Measurements from ENCODE around the gene PBXIP1.
"Not testable (repeated sequence)": the region's sequence is repeated elsewhere in the genome, so short reads cannot be mapped to it uniquely, and the experiment has no call there.

Gene PBXIP1

DNA sequence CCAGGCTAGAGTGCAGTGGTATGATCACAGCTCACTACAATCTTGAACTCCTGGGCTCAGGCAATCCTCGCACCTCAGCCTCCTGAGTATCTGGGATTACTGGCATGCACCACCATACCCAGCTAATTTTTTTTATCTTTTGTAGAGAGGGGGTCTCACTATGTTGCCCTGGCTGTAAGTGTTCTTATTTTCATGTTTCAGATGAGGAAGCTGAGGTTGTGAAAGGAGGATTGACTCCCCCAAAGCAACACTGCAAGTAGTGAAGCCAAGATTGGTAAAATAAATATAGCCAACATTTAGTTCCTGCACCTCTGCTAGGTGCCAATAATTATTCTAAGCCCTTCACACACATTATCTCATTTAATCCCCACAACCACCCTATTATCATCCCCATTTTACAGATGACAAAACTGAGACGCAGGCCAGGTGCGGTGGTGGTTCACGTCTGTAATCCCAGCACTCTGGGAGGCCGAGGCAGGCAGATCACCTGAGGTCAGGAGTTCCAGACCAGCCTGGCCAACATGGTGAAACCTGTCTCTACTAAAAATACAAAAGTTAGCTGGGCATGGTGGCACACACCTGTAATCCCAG lies 21.4 kb downstream of the PBXIP1 start:
- no peak for DNase-seq

DNA sequence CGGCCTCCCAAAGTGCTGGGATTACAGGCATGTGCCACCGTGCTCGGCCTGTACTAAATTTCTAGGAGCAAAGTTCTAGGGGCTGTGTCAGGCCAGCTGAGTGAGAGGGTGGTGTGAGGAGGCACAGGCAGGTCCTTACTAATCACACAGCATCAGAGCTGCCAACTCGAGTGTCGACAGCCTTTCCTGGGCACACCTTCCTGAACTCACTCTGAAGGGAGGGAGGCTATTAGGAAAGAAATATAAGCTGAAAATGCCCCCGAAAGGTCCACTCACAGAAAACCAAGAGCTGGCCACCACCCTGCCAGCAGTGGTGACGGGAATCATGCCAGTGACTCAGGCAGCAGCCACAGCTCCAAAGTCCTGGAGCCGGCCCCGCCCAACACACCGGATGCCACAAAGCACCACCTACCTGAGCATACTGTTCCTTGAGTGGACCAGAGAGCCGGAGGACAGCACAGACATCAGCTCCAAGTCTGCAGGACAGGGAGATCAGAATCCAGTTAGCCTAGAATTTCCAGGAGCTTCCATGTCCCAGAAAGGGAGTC lies 23.9 kb downstream of the PBXIP1 start:
- no peak for DNase-seq

DNA sequence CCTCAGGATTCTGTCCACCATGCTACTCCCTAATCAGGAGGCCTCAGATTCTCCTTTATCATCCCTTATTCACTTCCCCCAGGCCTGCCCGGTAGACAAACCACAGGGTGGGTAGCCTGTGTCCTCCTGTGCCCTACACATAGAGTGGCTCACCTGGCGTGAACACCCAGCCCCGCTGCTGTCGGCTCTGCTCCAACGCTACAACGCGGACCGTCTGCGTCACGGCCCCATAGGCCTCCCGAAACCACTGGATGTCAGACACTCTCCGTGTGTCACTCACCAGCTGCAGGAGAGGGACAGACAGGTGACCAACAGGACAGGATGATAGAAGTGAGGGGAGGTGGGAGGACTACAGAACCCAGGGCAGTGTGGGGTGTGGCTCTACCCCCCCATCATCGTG lies 29.7 kb downstream of the PBXIP1 start:
- no peak for DNase-seq

DNA sequence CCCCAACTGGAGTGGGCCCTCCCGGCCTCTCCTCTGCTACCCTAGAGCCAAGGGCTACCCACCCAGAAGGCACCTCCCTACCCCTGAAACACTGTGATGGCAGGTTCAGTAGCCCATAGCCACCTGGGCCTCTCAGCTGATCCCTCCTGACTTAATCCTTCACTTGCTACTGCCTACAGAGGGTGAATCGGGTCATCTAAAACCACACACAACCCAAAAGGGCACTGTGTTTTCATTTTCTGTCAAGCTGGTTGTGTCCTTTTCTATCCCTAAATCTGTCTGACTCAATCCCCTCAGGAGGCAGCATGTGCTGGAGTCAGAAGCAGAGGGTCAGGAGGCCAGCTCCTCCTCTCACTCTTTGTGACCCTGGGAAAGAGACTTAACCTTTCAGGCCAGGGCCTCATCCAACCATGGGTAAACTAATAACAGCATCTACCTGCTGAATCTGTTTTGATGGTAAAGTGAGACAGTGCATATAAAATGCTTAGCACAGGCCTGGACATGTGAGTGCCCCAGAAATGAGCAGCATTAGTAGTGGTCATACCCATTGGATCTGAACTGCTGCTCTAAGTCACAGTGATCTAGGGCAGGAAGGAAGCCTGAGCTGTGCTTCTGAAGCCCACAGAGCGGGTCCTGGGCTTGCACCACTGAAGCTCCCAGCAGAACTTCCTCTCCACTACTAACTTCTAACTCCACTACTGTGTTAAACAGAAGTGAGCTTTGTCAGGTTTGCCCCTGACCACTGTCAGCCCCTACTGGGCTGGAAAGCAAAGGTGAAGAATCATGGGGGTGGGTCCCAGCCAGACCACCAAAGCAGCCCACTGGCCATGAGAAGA lies 30.3 kb downstream of the PBXIP1 start:
- DNase-seq, result no peak

DNA sequence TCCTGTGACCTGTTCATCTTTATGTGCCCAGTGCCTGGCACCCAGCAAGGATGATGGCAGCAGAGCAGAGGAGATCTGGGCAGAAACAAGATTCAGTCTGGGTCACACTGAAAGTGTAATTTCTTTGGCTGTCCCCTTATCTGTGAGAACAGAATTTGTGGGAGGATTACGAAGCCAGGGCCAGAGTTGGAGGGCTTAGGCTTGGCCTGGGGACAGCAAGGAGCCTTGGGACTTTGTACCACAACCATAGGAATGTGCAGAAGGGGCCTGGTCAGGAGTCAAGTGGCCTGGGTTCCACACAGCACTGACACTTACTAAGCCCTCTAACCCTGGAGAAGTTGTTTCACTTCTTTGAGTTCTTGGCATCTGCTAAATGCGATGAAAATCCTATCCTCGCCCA lies 32.2 kb downstream of the PBXIP1 start:
- no peak for DNase-seq

DNA sequence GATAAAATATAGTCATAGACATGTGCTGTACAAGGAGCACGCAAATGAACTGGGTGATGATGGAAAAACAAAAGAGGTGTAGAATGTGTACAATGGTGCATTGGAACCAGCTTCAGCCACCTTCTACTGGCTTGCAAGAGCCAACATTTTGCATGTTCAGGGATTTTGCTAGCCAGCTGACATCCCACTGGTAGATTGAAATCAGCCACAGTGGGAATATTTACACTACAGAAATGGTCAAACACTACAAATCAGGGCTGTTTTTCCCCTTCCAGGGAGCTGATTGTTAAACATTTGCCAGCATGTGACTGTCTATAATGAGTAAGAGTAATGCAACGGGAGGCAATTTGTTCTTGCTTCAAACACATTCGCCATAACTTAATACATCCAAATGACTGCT lies 42.6 kb downstream of the PBXIP1 start:
- no peak for DNase-seq

DNA sequence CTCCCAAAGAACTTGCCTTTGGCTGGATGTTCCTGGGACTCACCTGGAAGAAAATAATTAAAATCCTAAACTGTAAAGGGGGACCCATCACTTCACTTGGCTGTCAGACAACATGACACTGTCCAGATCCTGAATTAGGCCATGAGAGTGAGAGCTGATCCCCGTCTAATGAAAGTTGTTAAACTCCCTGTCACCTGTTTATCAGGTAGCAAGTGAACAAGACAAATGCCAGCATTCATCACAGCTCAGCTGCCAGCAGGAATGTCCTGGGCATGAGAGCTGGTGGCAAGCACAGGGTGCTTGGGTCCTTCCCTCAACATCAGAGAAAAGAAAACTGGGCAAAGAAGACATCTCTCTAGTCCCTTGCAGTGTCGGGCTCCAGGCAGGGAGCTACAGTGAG lies 43.1 kb downstream of the PBXIP1 start:
- no peak for DNase-seq

DNA sequence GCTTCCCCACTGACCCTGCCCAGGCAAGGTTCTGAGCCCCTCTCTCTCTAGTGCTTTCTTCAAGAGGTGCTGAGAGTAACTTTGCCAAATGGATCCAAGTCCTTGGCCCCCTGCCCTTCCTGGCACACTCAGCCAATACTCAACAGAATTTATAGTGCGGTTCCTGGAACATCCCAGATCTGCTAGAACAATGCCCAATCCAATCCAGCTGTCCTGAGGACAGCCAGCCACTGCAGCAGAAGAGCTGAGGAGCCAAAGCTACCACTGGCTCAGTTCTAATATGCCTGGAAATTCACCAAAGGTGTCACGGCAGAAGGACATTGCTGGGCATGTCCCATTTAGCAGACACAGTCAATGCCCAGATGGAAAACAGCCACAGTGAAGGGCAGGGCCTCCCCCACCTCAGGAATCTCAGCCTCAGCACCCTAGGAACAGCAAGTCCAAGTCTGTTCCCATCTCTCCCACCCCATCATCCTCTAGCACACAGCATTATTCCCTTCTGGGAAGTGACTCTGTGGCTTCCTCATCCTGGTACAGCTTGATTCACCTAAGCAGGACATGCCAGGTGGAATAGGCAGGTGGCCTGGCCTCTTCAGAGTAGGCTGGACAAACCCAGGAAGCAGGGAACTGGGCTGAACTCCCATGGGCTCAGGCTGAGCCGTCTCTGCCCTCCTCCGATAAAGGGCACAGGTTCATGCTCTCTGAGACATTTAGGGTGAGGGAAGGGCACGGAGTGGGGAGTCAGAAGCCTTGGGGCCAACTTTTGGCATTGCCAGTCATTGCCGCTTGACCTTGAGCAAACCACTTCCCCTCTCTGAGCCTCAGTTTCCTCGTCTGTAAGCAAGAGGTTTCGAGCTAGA lies 44.0 kb downstream of the PBXIP1 start:
- no peak for DNase-seq

DNA sequence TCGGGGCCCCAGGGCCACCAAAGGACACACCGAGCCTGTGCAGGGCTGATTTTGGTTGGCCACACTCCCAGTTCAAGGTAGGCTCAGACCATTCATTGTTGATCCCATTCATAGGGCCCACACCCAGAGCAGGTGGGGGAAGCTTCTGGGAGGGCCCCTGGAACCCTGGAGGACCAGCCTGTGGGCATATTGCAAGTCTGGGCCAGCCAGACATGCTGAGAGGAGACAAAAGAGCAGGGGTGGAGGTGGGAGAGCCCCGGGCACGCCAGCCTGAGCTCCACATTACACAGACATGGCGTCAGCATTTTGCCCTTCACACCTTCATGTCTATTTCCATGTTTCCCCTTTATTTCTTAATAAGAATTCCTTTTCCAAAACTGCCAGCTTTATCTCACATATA lies 45.0 kb downstream of the PBXIP1 start:
- no peak for DNase-seq

DNA sequence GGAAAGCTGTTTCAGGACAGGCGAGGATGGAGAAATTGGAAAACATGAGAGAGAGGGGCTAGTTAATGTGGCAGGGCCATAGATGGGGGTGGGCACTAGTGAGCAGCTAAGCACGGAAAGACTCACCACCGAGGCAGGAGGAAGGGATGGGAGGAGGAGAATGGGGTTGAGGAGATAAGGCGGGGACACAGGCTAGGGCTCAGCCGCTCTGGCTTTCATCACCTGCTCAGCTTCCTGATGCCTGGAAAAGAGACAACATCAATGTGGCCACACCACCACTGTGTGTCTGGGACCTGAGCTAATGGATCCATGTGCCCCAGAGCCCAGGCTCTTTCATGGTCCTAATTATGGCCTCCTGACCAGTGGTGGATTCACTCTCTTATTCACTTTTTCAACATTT lies 47.0 kb downstream of the PBXIP1 start:
- no peak for DNase-seq

DNA sequence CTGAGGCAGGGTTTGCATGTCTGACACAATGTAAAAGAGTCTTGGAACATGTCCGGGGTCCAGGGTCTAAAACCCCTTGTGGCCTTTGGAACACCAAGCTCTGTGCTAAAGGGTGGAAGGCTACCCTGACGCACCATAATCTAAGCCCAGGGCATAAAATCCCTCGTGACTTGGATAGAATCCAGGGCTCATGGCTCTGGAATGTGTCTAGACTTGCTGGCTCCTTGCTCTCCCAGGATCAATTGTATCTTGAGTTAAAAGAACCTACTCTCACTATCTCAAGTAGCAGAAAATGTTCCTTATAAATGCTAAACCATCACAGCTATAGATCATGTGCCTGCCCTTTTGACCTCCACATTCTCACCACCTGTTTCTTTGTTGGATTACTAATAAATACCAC lies 47.8 kb downstream of the PBXIP1 start:
- not testable (repeated sequence) for DNase-seq

DNA sequence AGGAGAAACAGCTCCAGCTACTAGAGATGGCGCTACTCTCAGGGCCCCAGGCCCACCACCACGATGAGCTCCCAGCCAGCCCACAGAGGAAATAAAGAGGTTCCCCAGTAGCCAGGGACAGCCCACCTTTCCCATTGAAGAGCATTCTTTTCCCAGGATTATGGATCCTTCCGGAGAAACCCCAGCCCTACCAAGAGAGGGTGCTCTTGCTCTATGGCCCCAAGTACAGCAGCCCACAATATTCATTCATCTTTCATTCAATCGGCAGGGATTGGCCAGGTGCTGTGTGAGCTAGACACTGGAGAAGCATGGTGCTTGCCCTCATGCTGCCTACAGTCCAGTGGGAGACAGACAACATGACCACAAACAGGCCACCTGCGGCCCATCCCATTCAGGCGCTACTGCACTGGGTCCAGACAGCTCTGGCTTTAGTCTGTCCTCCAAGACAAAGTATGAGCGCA lies 49.2 kb downstream of the PBXIP1 start:
- DNase-seq, result no peak

DNA sequence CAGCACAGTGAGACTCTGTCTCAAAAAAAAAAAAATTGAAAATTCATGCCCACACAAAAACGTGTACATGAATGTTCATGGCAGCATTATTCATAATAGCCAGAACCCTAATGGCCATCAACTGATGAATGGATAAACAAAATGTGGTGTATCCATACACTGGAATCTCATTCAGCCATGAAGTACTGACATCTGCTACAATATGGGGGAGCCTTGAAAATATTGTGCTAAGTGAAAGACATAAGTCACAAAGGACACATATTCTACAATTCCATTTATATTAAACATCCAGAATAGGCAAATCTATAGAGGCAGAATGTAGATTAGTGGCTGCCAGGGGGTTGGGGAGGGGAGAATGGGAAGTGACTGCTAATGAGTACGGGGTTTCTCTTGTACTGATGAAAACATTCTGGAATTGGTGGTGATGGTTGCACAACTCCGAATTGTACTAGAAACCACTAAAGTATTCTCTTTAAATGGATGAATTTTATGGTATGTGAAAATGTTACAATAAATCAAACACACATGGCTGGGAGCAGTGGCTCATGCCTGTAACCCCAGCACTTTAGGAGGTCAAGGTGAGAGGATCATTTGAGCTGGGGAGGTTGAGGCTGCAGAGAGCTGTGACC lies 52.8 kb downstream of the PBXIP1 start:
- DNase-seq, result no peak

DNA sequence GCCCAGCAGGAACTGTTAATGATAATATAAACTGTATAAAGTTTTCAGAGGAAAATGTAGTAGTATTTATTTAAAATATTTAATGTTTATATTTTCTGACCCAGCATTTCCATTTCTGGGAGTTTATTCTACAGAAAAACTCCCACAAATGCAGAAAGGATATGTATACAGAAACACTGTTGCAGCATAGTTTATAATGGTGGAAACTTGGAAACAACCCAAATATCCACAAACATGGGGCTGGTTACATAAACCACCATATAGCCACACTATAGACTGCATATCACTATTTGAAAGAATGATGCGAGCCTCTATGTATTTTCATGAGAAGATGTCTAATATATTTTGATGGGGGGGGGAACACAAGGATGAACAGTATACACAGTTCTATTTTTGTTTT lies 54.3 kb downstream of the PBXIP1 start:
- no peak for DNase-seq

DNA sequence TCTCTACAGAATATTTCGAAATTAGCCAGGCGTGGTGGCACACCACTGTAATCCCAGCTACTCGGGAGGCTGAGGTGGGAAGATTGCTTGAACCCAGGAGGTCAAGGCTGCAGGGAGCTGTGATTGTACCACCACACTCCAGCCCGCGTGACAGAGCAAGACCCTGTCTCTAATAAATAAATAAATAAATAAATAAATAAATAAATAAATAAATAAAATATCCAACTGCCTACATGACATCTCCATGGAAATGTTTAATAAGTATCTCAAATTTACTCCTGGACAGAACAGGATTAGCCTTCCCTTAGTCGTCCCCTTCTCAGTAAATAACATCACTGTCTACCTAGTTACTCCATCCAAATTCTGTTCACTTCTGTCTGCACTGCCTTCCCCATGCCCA lies 56.9 kb downstream of the PBXIP1 start:
- DNase-seq, result no peak

DNA sequence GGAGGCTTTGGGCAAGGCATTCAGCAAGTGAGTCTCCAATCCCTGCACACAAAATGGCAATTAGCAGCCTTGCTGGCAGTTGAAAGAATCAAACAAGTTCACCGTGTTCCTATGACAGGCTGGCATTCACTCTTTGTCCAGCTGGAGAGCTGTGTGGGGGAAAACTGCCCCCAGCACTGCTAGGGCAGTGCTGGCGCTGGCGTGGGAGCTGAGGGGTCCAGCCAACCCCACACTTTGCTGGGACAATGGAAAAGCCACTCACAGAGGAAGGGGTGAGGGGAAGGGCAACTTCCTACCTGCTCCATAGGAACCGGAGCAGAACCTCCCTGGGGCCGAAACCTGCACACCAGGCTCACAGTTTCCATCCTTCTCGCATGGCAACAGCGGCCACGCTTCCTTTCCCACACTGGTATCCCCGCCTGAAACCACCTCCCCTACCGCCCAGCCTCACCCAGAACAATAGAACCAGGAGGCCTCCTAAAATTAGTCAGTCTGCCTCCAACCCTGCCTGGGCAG lies 59.1 kb downstream of the PBXIP1 start:
- no peak for DNase-seq

DNA sequence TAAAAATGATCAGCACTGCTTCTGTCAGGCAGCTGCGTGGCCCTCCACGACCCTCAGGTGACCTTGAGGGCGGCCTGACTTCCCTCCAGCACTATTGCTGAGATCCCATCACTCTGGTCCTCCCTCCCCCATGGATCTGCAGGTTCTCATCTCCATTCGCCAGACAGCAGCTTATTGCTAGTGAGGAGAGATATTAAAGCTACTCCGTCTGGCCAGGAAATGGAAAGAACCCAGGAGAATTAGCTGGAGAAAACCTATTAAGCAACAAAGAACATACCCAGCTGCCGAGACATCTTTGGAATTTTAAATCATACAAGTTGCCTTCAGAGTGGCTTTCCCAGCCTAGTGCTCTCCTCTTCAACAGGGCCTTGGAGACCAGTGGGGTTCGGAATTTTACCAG lies 60.1 kb downstream of the PBXIP1 start:
- no peak for DNase-seq
